ENCODE measurements around the gene LRRIQ4.

LRRIQ4 gene
- 0 to 0.49 (median 0) reads per million in 4 experiments for total RNA-seq

DNA sequence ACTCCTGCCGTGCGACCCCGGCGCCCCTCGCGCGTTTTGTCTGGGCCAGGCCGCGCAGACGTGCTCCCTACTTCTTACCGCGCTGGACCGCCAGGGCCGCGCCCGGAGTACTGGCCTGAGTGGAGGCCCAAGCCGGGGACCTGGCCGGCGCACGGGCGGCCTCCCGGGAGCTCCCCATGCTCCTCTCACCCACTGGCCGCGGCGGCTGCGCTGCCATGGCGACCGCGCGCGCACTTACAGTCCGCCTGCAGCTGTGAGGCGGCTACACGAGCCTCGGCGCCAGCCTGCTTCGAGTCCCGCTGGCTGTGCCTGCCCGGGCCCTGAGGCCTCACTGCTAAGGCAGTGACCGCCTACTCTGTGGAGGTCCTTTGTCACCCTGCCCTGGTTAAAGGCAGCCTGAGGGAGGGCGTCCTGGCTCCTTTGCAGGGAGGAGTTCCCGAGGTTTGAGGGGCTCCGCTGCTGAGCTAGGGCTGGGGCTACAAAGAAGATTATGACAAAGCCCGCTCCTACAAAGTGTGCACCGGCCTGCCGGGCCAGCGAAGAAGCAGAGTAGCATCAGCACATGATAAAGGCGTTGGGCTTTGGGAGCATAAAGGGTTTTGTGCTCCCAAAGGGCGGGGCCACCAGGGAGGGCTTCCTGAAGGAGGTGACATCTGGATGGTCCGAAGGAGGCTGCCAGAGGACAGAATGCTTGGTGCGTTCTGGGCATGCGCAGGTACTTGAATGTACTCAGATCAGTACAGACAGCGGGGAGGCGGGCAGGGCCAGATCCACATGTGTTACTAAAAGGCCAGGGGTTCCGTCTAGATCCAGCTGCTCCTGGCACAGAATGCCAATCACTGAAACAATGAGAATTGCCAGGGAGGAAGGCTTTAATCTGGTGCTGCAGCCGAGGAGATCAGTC lies at the start of gene LRRIQ4, which contains the start of gene LRRC34:
LRRIQ4 (plus strand) TSS at position 539 of the 904 bp plus-strand sequence. CDS start 9,052 bp downstream, outside the sequence.
LRRC34 (minus strand) TSS at position 573 of the 904 bp plus-strand sequence; CDS start at position 217, 356 bp downstream.
- peak; percentile 32 for DNase-seq

DNA sequence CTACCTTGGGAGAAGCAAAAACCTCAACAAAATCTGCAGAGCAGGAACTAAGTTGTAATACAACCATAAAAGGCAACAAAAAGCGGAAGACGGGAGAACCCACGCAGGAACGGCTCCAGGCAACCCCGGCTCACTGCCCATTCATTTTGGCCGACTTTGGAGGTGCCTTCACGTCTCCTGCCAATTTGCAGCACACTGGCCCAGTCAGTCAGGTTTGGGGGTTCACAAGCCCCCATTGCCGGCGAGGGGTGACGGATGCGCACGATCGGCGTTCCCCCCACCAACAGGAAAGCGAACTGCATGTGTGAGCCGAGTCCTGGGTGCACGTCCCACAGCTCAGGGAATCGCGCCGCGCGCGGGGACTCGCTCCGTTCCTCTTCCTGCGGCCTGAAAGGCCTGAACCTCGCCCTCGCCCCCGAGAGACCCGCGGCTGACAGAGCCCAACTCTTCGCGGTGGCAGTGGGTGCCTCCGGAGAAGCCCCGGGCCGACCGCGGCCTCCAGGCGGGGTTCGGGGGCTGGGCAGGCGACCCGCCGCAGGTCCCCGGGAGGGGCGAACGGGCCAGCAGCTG lies 48.3 kb upstream of the LRRIQ4 start:
- peak; percentile 46 for DNase-seq

DNA sequence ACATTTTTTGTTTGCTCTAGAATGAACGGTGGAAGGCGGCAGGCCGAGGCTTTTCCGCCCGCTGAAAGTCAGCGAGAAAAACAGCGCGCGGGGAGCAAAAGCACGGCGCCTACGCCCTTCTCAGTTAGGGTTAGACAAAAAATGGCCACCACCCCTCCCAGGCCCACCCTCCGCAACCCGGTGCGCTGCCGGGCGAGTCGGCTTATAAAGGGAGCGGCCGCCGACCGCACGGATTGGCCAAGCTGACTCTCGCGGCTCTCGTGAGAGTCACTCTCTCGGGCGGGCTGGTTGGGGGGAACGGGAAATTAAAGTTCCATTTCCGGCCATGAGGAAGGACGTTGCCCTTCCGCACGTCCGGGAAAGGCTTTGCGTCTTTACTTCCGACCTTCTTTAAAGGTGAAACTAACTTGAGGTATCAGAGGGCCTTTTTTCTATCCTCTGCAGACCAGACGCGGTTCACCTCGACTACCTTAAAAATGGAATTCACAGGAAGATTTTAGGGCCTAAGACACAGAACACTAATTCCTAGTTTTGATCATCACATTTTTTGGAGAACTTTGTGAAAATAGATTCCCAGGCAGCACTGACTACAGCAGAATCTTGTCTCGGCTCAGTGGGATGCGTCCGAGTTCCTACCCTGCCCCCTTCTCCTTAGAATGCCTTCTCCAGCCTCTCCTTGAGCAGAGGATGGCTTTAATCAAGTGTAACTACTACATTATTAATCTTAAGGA lies 47.6 kb upstream of the LRRIQ4 start, which contains the start of gene TERC:
TERC (minus strand) TSS at position 179 of the 731 bp plus-strand sequence.
- peak; percentile 87 for DNase-seq

DNA sequence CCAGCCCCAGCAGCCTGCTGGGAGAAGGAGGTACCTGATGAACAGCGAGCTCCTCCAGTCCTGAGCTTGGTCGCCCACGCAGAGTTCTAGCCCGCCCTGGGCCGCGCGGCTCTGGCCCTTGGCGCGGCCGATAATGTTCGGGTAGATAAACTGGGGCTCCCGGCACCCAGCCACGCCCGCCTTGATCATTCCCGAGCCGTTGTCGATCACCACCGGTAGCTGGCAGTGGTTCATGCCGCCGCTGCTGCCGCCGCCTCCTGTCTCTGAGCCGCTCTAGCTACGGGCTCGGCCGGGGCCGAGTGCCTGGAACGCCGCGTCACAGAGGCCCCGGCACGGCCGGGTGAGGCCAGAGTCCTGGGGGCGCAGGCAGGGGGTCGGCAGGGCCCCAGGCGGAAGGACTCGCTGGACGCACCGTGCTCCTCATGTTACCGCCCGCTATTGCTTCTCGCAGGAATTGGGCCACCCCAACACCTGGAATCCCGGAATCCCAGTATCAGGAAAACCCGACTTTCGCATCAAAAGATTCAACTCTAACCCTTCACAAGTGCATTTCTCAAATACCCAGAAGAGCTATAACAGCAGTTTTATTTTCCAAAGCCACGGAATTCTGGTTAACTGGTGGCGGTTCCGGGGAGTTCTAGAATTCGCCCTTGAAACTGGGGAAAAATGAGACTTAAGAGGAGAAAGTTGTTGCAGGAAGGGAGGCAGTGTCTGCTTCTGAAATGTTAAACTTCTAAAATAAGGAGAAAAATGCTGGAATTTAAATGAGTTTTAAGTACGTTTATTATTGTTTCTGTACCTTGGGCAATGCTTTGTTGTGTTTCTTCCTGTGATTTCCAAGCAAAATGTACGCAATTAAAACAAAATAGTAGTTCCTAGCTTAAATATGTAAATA lies 43.1 kb upstream of the LRRIQ4 start, which contains the start of gene ACTRT3:
ACTRT3 (minus strand) TSS at position 275 of the 895 bp plus-strand sequence; CDS start at position 234, 41 bp downstream.
- DNase-seq, result peak; percentile 13

DNA sequence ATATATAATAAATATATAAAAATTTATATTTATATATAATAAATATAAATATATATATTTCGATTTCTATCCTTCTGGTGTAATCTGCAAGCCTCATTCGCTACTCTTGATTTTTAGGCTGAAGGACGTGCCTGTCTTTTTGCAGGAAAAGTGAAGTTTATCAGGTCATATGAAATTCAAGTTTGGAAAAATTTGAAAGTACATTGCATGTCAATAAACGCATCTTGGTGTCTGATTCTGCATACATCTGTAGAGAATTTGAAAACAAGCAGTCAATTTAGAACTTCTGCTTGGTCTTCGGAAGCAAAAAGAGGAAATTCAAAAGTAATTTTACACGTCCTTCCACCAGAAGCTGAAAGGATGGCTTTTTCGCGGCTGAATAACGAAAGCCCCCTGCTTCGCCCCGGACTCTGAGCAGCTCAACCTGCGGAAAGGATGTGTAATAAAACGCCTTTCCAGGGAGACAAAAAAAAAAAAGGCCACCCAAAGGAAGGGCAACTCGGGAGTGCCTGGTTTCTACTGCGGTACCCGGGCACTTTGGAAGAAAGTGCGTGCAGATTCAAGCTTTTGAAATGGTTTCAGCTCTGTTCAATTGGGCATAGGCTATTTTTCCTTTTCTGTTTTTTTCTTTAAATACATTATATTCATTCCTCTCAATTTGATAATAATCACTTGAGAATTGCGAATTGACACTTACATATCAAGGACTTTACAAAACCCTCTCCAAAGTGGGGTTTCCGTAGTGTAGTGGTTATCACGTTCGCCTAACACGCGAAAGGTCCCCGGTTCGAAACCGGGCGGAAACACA lies 41.0 kb upstream of the LRRIQ4 start:
- peak; percentile 54 for DNase-seq

DNA sequence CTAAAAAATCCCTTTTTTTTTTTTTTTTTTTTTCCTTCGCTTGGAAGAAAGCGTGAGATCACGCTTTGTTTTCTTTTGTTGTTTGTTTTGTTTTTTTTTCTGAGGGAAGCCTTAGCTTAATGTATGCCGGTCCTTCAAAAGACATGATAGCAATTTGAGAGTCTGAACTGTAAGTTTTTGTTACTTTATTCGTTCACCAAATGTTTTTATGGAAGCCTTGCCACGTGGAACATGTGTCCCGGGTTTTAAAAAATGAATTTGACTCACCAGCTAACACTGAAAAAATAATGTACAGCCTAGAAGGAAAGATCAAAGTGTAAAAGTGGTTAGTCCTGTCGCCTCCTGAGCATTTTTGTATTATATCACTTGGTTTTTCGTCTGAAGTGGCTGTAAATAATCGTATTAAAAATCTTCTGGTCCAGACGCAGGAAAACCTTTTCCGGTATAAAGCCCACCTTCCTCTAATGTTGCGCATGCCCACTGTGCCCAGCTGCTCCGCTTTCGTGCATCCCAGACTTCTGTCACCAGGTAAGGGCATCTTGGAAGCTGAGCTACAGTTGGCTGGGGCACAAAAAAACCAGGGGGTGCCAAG lies 40.3 kb upstream of the LRRIQ4 start:
- peak; percentile 68 for DNase-seq

DNA sequence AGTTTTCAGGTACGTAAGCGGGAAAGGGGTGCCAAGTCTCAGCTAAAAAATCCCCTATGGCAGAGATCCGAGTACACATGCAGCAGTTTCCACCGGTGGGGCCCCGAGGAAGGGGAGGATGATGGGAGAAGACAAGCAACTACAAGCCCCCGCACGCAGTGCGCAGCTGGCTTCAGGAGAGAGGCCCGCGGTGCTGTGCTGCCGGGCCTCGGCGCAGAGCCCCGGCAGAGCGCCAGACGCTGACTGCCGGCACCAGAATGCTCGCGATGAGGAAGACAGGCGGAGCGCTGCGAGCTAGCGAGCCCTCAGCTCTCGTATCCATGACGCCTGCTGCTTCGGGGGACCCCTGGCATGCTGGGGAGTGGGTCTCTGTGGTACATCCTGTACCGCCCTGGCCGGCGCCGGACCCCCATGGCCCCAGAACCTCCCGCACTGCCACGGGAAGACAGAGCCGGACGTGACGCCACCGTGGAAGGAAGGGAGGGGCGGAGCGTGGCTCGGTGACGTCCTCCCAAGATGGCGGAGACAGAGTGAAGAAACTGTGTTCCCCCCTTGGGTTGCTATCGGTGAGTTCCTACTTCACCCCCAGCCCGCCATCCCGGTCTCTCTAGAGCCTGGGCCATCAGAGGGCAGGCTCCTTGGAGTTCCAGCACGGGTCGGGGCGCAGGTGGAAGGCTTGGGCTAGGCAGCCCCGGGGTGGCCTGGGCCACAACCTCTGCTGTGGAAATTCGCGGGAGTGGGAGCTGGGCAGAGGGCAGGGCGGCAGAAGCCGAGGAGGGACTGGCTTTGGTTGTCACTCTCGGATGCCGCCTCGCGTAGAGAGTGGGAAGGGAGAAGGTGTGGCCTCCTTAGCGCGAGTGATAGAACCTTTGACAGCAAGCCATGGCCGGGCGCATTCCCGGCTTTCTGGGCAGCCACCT lies 39.5 kb upstream of the LRRIQ4 start, which contains the start of gene MYNN:
MYNN (plus strand) TSS at position 500 of the 920 bp plus-strand sequence. CDS start 900 bp downstream, outside the sequence.
- DNase-seq, result peak; percentile 78

DNA sequence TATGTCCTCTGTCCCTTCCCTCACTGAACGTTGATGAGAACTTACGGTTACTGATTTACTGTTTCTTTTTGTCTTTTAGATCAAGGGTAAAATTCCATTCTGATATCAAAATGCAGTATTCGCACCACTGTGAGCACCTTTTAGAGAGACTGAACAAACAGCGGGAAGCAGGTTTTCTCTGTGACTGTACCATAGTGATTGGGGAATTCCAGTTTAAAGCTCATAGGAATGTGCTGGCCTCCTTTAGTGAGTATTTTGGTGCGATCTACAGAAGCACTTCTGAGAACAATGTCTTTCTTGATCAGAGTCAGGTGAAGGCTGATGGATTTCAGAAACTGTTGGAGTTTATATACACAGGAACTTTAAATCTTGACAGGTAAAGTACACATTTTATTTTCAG lies 38.5 kb upstream of the LRRIQ4 start:
- no peak for DNase-seq

DNA sequence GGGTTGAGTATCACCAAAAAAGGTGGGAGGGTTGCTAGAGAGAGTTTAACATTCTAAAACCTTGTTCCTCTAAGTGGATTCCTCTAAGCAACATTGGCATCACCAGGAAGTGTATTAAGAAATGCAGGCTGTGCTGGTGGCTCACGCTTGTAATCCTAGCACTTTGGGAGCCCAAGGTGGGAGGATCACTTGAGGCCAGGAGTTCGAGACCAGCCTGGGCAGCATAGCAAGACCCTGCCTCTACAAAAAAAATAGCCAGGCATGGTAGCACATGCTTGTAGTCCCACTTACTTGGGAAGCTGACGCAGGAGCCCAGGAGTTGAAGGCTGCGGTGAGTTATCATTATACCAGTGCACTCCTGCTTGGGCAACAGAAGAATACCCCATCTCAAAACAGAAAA lies 34.8 kb upstream of the LRRIQ4 start:
- DNase-seq, result no peak

DNA sequence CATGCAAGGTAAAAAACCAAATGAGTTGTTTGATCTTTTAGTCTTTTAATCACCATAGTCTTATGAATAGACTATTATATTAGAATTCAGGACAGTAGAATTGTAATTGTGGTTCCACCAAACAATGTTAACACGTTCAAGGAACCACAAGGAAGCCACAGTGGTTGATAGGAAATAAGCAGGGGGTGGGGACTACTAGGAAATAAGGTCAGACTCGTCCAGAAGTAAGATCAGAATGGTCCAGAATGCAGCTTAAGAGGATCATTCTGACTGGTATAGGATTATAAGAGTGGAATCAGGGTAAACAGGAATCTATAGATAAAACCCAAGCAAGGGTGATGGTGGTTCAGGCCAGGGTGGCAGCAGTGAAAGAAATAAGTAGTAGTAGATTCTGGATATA lies 31.9 kb upstream of the LRRIQ4 start:
- DNase-seq, result no peak

DNA sequence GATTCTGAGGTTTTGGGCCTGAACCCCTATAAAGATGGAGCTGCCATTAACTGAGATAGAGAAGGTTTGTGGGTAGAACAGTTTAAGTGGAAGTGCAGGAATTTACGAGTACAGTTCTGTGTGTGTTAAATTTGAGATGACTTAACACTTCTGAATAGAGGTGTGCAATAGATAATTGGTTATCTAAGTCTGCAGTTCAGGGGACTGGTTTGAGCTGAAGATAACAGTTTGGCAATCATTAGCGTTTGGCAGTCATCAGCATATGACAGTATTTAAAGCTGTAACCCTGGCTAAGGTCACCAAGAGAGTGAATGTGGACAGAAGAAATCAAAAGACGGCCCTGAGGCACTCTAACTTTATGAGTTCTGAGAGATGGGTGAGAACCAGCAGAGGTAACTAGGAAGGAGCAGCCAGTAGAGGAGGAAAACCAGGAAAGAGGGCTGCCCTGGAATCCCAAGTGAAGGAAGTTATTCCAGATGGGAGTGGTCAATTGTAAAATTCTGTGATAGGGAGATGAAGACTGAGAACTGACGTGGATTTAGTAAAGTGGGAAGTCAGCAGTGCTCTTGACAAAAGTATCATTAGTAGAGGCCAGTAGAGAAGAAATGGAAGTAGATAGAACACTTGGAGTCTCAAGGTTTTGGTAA lies 31.3 kb upstream of the LRRIQ4 start:
- no peak for DNase-seq

DNA sequence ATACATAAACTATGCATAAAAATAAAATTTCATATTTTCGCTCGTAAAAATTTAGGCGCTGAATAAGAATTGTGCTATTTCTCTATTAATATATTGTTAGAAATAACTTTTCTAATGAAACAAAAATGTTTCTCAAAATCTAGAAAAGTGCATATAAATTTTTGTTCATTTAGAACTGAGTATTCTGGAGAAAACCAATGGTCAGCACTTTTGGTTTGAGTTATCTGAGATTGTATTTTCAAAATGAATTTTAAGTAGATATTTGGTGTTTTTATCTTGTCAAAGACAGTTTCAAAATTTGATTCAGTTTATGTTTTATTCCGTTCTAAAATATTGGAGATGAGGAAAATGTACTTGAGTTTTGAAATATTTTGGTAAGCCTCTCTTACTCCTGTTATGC lies 25.6 kb upstream of the LRRIQ4 start:
- no peak for DNase-seq

DNA sequence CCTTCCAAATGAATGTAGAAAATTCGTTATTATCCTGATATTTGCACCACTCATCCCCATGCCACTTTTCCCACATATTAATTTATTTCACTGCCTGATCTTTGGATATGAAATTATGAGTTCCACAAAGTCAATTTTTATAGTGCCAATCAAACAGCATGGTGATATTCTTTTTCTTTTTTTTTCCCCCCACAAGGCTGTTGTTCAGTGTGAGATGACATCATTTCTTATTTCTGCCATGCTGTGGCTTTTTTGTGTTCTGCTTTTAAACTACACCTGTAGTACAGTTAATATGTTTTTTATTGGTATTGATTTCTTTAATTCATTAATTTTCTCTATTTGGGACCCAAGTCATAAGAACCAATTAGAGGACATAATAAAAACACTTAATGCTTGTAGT lies 24.9 kb upstream of the LRRIQ4 start:
- no peak for DNase-seq

DNA sequence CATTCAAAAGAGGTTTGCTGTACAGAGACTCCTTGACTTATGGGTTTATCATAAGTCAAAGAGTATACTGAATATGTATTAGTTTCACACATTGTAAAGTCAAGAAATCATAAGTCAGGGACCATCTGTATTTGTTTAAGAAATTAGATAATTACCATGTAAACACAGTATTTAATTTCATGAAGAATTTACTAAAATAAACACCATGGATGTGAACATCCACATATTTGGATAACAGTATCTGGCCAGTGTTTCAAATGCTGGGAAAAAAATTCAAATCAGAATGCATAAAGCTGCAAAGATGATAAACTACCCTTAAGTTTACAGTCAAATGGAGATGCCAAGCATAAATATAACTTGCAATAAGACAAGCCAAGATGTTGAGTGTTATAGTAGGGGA lies 22.5 kb upstream of the LRRIQ4 start:
- DNase-seq, result no peak

DNA sequence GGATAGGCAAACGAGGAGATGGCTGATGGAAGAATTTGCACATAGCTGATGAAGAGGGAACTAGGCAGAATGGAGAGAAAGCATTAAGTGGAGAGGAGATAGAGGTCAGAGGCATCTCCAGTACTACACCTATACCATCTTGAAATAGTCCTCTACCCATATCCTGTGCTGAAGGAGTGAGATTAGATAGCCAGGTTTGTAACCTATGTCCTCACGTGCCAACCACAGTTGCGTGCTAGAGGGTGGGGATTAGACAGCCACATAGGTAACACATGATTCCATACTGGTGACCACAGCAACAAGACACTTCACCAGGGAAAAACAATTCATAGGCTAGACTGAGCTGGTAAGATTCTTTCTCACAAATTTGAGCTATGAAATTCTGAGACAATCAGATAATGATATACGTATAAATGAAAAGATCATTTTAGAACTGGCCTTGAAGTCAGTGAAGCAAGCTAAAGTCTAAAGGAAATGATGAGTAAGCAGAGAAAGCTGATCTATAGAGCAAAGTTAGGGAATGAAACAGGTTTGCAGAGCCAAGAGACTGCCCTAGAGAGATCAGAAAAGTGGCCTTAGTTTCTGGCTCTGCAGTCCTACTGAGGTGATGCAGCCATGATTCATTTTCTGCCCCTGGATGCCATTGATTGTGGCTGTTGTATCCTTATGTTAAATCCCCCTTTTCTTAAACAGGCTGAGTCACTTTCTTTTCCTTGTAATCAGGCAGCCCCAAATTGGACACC lies 21.8 kb upstream of the LRRIQ4 start:
- DNase-seq, result no peak

DNA sequence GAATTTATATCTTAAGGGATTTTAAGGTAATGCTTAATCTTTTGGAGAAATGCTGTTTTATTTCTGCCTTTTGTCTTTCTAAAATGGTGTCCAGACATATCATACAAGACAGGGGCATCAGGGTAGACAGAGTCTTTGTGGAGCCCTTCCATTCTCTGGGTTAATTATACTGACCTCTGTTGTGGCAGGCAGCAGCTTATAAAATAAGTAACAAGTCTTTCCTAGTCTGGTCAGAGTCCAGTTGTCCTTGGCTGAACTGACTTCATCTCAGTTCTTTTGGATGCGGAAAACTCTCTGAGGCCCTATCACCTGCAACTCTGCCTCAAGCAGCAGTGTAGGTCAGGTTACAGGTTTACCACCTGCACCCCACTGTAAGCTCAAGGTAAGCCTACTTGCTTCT lies 20.3 kb upstream of the LRRIQ4 start:
- DNase-seq, result no peak

DNA sequence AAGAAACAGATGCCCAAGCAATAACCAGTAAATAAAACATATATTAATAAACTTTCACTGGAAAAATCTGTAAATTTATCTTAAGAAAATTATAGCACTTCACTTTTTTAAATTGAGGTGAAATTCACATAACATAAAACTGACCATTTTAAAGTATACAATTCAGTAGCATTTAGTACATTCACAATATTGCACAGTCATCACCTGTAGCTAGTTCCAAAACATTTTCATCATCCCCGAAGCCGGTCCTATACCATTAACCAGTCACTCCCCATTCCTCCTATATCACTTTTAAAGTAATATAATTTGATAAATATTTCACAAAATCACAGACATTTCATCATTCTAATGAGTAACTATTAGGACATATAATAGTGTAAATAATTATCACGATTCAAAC lies 8.0 kb upstream of the LRRIQ4 start:
- no peak for DNase-seq

DNA sequence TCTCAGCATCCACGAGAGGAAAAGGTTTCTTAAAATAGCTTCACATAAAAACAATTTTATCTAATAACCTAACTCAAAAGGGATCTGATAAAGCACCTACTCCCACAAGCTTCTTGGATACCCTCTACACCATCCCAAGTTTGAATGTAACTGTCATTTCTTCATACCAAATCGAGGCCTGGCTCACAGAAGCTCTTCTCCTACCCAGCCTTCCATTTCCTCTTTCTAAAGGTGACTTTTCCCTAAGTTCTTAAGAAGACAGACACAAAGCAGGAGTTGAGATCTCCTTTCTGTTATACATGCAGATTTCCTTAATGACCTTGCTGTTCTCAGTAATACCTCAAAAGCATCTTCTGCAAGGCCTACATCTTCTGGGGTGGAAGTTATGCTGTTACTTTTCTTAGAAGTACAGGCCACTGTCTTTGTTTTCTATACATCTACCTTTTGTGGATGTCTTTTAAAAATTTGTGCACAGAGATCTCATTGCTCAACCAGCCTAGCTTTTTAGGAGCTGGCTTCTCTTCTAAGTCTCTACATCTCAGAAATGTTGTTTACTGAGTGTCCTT lies 3.4 kb upstream of the LRRIQ4 start:
- no peak for DNase-seq

All from effector CD8-positive, alpha-beta T cell (primary cell).